HG02938 (cell line): ENCODE results near the gene CHN1.

Experiments used
- ATAC-seq: cut with Tn5 transposase; IDR thresholded peaks from one replicate; pipeline ENCODE4 v1.9.1; 2021; ENCODE audit warnings: mild to moderate bottlenecking, moderate library complexity; ENCODE audit not compliant: unreplicated experiment

Gene CHN1

GRCh38 chr2:174929786-174930185 lies 75.4 kb downstream of the CHN1 start:
- ATAC-seq = no peak

DNA sequence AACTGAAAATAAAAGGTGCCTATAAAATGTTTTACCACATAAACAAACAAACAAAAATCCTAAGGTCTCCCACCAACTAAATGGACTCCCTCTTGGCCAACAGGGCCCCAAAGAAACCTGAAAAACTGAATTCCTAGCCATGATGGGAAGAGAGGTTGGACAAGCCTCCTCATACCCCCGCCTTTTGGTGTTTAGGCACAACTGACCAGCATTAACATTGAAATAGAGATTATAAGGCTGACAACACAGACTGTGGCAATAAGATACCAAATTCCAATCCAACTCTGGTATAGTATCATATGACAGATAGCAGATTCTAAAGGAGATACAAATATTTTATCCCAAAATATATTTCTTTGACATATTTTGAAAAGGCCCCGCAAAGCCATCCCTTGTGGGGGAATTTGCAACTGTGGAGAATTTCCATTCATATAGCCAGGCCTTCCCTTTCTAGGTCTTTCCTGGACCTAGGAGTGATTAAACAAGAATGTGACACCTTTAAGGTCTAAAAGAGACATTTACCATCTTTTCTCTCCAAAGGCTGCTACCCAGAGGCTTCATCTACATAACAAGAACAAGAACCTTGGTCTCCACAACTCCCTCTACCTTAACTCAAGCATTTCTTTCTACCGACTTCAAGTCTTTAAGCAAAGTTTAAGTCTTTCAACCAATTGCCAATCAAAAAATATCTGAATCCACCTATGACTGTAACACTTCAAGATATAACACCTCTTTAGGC lies 80.0 kb downstream of the CHN1 start:
- ATAC-seq = no peak

- no peak for ATAC-seq
Measured at GRCh38 chr2:174924061-174924693, 81.0 kb downstream of the CHN1 start.

DNA sequence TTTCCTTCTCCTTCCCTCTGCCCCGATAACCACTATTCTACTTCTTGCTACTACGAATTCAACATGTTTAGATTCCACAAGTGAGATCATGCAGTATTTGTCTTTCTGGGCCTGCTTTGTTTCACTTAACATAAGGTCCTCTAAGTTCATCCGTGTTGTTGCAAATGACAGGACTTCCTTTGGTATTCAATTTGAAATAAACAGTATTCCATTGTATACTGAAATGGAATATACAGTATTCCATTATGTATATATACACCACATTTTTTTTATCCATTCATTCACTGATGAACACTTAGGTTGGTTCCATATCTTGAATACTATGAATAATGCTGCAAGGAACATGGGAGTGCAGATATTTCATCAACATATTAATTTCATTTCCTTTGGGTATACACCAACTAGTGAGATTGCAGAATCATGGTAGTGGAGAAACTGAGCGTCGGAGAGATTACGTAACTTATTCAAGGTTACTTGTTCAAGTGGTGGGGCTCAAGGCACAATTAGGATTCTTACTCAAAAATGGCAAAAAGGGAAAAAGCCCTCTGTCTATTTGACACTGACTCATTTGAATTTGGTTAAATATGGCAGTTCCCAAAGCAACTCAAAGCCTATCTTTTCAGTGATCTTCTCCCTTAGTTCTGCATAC lies 85.1 kb downstream of the CHN1 start:
- no peak for ATAC-seq

DNA sequence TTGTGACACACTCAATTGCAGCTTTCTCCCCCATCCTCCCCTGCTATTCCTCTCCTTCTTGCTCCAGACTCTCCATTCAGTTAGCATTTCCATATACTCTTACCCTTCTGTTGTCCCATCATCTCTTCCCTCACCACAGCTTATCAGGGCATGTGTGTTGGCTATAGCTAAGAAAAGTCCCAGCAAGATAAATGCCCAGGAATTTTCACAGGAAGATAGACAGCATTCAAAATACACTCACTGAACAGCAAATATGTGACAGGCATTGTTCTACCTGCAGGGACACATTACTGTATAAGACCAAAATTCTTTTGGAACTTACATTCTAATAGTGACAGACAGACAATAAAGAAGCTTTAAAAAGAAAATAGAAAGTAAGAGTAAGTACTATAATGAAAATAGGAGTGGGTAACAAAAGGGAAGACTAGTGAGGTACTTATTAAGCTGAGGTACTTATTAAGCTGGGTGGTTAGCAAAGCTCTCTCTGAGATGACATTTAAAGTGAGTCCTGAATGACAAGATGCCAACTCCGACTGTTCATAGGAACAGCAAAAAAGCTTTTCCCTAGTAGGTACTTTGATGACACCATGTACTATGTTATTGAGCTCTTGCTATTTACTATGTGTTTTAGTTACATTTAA lies 86.2 kb downstream of the CHN1 start:
- no peak for ATAC-seq

GRCh38 chr2:174916270-174916930 lies 88.8 kb downstream of the CHN1 start:
- no peak for ATAC-seq

- ATAC-seq = no peak
Measured at GRCh38 chr2:174914853-174915760, 90.1 kb downstream of the CHN1 start.

- ATAC-seq = no peak
Measured at GRCh38 chr2:174908284-174908683, 96.9 kb downstream of the CHN1 start.

DNA sequence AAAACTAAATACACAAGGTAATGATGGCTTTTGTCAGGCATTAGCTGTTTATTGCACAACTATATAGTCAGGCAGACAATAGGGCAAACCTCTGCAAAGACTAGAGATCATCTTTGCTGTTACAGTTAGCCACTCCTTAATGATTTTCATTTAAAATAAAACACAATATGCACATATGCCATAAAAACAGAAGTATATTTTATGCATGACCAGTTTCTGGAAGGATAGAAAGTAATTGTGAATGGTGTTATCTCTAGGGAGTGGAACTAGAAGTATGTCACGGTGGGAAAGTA lies 102.0 kb downstream of the CHN1 start:
- no peak for ATAC-seq

- ATAC-seq = no peak
Measured at GRCh38 chr2:174902506-174903263, 102.5 kb downstream of the CHN1 start.

GRCh38 chr2:174901075-174901474 lies 104.1 kb downstream of the CHN1 start:
- ATAC-seq = no peak

DNA sequence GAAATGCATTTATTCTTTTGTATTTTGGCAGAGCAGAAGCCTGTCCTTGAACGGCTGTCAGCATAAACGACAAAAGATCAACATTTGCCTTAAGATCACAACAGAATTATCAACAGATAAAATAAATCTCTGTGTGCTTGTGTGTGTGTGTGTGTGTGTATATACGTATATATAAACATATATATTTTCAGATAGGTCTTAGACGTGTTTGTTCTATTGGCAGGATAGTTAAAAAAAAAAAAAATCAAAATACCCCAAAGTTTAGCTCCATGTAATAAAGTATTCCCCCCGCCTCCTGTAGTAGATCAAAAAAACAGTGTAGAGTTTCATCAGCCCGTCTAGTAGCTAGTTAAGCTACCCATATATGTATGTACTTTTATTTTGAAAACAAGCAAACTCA lies 107.9 kb downstream of the CHN1 start:
- ATAC-seq = no peak

DNA sequence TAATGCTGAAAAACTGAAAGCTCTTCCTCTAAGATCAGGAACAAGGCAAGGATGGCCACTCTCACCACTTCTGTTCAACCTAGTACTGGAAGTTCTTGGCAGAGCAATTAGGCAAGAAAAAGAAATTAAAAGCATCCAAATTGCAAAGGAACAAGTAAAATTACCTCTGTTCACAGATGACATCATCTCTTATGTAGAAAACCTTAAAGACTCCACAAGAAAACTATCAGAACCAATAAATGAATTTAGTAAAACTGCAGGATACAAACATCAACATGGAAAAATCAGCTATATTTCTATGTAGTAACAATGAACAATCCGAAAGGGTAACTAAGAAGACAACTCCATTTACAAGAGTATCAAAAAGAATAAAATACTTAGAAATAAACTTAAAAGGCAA lies 112.2 kb downstream of the CHN1 start:
- ATAC-seq = no peak

DNA sequence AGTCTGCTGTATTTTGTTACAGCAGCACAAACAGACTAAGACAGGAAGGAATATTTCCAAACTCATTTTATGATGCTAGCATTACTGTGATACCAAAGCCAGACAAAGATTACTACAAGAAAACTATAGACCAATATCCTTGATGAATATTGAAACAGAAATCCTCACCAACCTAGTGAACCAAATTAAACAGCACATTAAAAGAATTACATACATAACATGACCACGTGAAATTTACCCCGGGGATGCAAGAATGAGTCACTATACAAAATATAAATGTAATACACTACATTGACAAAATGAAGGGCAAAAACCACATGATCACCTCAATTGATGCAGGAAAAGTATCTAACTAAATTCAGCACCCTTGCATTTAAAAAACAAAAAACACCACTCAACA lies 112.6 kb downstream of the CHN1 start:
- no peak for ATAC-seq

- ATAC-seq = no peak
Measured at GRCh38 chr2:174888646-174889271, 116.4 kb downstream of the CHN1 start.

DNA sequence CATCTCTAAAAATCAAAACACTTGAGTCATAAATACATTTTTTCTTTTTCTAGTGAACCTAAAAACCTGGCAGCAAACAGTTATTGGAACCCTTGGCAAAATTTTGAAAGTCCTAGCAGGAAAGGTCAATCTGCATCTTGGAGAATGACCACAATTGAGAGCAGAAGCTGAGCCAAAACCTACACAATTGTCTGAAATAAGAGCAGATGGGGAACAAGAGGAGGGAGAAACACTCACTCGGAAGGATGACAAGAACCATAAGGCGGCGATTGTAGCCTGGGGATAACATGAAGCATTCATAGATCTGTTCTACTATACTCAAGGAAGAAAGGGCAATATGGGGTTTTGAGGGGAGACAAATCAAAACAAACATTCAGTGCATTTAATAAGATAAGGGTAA lies 117.0 kb downstream of the CHN1 start:
- no peak for ATAC-seq

GRCh38 chr2:174882416-174882815 lies 122.8 kb downstream of the CHN1 start:
- no peak for ATAC-seq

- no peak for ATAC-seq
Measured at GRCh38 chr2:174881678-174882077, 123.5 kb downstream of the CHN1 start.

- ATAC-seq = no peak
Measured at GRCh38 chr2:174878537-174879147, 126.5 kb downstream of the CHN1 start.
